GM19455 (cell line): ENCODE data around the gene SRMS.
"Not testable (repeated sequence)": the region's sequence is repeated elsewhere in the genome, so short reads cannot be mapped to it uniquely, and the experiment has no call there.

Experiments used
- ATAC-seq: cut with Tn5 transposase; IDR thresholded peaks from one replicate; pipeline ENCODE4 v1.9.1; 2021; ENCODE audit not compliant: unreplicated experiment

The SRMS gene

DNA sequence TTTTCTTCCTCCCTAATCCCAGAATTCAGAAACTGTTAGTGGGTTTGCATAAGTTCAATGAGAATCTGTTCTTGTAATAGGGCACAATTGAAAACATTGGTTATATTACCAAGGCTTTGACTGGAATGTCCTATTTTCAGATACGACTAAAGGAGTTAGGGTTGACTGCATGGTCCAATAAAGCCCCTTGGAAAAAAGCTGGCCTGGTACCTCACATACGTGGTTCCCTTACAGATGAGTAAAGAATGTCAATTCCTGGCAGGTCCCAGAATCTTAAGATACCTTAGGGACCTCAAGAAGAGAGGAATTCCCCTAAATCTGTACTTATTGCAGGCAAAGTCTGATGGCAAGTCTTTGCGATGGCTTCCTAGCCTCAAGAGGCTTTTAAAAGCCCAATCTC, 22.4 kb downstream of the SRMS start:
- ATAC-seq = no peak

DNA sequence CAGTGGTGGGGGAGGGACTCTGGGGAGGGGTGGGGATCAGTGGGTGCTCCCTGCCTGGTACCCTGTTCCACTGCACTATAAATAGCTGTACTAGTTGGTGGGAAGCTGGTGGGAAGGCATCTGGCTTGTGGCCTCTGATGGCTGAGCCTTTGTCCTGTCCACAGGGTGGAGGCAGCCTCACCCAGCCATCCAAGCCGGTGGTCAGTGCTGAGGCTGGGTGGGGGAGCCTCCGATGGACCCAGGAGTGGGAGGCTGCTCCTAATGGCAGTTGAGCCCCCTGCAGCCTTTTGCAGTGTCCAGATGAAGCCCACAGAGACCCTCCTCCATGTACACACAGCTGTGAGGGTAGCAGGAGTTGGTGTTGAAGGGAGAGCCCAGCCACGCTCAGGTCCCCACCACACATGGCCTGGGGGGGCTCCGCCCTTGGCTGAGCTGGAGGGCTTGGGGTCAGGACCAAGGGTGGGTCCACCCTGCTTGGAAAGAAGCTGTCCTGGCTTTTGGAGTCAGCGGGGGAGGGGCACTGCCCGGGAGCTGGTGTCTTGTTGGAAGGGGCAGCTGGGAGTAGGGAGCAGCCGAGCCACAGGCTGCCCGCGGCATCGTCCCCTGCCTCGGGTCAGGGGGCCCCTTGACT, 24.5 kb downstream of the SRMS start:
- ATAC-seq = no peak

DNA sequence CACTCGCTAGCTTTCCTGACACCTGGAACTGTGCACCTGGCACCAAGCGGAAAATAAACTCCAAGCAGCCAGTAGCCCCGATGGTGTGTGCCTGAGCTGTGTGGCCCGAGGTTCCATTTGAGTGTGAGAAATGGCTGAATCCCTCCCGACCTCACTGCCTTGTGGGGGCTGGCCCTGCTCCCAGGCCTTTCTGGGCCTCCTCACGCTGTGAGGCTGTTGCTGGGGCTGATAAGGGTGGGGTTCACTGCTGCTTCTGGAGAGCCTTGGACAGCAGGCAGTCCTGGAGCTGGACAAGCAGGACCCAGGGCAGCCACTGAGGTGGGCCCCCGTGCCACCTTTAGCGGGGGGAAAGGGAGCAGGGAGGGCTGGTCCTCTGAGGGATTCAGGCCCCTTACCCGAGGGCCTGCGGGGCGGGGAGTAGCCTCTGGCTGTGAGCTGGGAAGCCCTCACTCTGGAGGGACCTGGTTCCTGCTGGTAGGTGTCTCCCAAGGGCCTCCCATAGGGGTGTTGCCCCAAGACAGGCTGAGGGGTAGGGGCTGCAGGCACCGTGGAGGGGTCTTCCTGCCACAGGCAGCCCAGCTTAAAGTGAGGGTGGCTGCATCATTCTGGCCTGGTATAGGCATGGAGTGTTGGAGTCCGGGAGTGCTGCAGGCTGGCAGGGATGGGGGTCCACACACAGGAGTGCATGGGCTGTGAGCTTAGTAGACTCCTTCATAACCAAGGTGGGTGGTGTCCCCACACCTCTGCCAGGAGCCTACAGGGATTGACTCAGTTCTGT, 25.3 kb downstream of the SRMS start:
- no peak for ATAC-seq

DNA sequence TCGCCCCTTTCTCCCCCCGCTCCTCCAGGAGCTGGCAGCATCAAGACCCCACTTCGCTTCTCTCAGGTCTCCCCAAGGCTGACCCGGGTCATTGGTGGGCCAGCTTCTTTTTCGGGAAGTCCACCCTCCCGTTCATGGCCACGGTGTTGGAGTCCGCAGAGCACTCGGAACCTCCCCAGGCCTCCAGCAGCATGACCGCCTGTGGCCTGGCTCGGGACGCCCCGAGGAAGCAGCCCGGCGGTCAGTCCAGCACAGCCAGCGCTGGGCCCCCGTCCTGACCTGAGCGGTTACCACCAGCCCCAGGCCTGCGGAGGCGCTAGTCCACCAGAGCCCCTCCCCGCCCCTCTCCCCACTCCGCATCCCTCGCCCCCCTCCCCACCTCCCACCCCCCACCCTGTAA, 25.9 kb downstream of the SRMS start:
- no peak for ATAC-seq

DNA sequence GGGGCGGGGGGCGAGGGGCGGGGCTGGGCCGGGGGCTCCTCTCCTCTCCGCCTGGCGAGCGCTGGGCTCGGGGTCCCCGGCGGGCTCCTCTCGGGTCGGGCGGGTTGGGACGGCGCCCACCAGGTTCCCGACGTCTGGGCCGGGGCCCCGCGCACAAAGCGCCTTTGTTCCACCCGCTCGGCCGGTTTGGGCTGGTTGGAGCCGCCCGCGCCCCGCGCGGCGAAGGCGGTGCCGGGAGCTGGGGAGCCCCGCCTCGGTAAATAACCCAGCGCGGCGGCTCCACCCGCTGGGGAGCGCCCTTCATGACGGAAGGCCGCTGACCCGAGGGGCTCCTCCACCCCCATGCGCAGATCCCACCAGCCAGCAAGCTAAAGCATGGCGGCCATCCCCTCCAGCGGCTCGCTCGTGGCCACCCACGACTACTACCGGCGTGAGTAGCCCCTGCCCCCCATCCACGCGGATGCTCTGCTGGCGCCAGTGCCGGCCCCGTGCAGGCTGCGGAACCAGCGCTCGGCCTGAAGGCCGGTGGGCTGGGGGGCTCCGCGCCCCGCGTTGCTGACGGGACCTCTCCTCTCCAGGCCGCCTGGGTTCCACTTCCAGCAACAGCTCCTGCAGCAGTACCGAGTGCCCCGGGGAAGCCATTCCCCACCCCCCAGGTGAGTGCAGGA, 26.5 kb downstream of the SRMS start:
- ATAC-seq = peak; percentile 57

DNA sequence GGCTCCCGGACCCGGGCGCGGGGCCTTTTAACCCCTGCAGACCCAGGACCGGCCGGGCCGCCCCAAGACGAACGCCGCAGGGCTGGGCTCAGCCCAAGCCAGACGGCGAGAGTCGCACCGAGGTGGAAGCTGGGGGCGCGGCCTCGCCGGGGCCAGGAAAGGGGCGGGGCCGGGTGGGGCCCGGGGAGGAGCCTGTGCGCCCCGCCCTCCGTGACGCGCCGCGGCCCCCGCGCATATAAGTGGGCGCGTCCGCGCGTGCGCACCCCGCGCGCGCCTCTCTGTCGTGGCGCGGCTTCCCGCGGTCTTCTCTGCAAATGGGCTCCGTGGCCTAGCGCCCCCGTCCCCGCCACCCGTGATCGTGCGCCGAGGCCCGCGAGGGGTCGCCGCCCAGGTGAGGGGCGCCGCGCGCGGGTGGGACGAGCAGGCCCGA, 27.0 kb downstream of the SRMS start, which contains the start of gene PPDPF:
PPDPF (plus strand) TSS at position 262 of the 430 bp plus-strand sequence. CDS start 544 bp downstream, outside the sequence.
- ATAC-seq = peak; percentile 65

DNA sequence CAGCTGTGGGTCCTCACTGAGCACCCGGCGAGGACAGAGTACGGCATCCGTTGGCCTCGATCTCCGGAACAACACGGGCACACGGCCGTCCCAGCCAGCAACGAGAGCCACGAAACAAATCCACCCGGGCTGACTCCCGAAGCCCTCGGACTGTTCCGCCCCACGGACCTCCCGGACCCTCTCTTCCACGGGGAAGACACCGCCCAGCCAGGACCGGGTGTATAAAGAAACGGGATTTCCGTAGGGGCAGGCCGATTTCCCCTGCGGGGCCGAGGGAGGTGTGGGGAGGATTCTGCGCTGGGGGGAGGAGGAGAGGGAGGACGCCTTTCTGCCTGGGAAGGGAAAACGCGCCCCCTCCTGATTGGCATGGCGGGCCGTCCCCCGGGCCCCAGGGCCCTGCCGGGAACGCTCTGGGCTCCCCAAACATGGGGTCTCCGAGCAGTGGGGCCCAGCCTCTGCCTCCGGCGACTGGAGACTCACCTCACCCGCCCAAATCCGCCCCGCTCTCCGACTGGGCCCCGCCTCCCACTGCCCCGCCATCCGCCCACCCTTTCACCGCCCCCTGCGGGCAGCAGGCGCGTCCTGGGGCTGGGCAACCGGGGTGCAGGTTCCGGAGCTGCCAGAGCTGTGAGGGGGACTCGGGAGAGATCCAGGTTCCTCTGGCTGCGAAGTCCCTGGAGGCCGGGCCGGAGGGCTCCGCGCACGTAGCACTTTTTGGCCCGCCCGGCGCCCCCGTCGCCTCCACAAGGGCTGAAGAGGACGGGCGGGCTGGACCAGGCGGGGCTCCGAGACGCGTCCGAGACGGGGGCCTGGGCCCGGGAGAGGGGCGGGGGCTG, 27.7 kb downstream of the SRMS start:
- ATAC-seq = peak; percentile 32

DNA sequence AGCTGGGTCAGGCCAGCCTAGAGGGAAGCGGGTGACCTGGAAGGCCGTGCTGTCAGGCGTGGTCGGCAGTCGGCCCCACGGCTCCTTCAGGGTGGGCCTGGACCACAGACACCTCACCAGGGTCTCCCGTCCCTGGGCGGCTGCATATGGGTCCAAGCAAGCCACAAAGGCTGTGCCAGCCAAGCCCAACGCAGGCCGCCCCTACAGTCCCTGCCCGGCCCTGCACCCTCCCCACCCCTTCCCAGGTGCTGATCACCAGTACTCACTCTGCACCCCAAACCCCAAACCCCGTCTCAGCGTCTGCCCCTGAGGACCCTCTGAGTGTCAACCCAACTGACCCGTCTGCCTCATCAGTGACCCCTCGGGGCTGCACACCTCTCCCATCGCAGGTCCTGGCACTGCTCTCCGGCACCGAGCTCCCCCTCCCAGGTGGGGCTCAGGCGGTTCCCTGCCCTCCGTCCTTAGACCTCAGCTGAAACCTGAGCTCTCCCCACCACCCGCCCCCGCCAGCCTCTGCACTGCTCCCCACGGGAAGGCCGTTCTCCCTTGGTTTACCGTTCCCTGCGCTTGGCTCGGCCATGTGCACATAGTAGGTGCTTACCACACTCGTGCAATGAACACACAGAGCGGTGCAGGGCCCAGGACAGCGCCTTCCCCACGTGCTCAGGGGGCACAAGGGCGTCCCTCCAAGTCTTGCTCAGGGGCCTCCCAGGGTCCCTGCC, 28.4 kb downstream of the SRMS start:
- ATAC-seq = no peak

DNA sequence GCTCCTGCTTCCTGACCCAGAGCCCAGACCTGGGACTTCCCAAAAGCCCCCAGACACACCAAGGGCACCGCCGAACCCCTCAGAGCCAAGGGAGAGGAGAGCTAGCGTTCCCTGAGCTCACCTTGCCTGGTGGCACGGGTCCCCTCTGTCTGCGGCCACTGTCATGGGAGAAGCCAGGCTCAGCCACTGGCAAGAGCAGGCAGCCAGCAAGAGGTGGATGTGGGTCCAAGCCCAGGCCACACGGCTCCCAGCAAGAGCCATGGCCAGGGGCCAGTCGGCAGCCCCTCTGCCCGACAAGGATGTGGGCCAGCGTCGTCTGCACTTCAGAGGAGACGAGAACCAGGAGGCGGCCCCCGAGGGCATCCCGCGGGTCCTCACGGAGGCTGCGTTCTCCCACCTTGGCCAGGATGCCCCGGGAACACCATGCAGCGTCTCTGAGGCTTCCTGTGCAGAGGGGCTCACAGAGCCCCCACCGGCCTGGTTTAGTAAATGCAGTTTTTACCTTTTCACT, 29.1 kb downstream of the SRMS start:
- no peak for ATAC-seq

DNA sequence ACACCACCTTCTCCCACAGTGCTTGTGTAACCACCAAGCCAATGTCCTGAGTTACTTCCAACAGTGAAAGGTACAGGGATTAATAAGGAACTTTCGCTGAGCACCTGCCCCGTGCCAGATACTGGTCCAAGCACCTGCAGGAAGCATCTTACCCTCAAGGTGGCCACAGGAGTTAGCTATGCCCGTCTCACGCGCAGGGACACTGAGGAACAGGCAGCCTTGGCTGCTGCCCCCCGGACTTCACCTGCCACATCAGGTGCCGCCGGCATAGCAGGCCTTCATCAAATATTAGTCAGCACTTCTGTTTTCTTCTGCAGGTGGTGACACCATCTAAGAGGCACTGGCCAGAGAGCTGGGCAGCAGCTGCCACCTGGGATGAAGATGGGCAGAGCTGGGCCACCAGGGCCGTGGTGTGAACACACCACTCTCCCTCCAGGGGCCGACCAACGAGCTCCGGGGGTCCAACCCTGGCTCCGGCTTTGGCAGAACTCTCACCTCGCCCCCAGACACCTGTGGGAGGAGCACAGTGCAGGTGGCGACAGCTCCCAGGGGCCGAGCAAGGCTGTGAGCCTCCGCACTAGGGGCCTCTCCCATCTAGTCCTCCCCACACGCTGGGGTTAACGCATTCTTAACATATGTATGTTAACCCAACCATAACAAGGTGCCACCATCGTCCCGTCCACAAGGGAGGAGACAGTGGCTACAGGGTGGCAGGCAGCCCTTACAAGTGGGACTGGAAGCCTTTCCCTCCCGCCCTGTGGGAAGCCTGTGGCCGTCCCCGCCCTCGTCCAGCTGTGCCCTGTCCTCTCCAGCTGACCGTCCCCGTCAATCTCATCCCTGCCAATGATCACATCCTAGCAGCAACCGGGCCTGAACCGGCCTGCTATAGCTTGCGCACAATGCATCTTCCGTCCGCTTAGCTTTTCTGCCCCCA, 29.9 kb downstream of the SRMS start:
- no peak for ATAC-seq

DNA sequence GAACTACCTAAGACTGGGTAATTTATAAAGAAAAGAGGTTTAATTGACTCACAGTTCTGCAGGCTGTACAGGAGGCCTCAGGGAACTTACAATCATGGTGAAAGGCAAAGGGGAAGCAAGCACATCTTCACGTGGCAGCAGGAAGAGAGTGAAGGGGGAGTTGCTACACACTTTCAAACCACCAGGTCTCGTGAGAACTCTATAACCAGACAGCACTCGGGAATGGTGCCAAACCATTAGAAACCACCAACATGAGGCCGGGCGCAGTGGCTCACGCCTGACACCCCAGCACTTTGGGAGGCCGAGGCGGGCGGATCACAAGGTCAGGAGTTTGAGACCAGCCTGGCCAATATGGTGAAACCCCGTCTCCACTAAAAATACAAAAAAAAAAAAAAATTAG, 33.0 kb downstream of the SRMS start:
- ATAC-seq = not testable (repeated sequence)

DNA sequence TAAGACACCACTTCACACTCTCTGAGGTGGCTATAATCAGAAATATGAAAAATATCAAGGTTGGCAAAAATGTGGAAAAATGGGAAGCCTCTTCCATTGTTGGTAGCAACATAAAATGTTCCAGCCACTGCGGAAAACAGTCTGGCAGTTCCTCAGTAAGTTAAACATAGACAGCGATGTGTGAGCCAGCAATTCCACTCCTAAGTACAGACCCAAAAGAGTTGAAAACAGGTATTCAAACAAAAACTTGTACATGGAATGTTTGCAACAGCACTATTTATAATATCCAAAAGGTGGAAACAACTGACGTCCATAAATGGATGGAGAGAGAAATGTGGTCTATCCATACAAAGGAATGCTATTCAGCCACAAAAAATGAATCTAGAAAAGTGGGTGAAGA, 34.3 kb downstream of the SRMS start:
- no peak for ATAC-seq

DNA sequence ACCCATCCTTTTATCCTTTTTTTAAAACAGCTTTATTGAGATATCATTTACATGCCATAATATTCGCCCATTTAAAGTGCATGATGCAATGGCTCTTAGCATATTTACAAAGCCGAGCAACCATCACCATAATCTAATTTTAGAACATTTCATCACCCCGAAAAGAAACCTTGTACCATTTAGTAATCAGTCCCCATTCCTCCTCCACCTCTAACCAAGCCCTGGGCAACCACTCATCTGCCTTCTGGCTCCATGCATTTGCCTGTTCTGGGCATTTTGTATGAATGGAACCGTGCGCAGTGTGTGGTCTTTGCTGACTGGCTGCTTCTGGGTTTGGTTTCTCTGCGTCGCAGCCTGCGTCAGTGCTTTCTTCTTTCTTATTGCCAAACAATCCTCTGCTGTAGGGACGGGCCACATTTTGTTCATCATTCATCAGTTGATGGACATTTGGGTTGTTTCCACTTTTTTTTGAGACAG, 38.4 kb downstream of the SRMS start:
- ATAC-seq = no peak

DNA sequence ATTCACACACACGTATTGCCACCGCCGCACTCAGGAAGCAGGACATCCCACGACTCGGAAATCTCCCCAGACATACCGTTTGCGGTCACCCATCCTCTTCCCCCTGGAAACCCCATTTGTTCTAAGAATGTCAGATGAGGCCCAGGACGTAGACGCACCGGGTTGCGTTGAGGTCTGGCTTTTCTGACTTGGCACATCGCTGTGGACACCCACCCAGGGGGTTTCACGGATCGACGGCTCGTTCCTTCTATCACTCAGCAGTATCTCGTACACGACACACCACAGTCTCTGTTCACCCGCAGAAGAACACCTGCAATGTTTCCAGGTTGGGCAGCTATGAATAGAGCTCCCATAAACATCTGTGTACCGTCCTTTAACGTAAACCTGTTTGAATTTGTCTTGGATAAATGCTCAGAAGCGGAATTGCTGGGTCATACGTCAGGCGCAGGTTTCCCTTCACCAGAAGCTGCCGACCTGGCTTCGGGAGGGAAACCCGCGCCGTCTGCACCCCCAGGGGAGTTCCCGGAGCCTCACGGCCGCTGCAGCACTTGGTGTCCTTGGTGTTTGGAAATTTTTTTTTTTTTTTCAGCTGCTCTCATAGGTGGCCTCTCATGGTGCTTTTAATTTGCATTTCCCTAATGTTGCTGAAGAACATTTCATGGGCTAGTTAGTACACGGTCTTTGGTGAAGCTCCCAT, 39.3 kb downstream of the SRMS start:
- ATAC-seq = no peak

DNA sequence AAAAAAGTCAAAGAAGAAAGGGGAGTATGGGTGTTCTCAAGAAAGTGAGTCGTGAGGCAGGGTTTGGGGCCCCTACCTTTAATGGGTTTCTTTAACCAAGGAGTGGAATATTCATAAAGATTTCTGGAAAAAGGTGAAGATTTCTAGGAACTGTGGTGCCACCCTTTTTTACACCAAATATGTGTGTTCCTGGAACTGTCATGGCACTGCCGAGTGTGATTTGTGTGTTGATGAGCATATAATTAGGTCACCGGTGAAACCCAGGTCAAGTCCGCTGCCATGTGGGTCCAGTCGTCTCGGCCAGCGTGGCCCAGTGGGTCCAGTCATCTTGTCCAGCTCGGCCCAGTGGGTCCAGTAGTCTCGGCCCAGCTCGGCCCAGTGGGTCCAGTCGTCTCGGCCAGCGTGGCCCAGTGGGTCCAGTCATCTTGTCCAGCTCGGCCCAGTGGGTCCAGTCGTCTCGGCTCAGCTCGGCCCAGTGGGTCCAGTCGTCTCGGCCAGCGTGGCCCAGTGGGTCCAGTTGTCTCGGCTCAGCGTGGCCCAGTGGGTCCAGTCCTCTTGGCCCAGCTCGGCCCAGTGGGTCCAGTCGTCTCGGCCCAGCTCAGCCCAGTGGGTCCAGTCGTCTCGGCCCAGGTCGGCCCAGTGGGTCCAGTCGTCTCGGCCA, 40.3 kb downstream of the SRMS start:
- ATAC-seq = no peak

DNA sequence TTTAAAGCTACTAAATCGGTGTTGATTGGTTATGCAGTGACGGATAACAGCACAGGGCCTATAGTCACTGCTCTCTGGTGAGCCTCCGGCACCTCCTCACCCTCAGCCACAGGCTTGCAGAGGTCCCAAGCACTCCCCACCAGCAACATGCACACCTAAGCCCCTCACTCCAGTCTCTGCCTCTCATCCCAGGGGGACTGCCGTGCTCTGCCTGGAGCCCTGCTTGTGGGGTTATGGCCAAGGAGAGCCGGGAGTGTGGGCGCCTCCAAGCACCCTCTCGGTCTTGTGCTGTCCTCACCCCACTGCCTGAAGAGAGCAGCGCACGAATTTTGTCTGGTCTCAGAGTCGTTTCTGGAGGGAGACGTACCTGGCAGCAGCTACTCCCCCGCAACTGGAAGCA, 41.8 kb downstream of the SRMS start:
- no peak for ATAC-seq

DNA sequence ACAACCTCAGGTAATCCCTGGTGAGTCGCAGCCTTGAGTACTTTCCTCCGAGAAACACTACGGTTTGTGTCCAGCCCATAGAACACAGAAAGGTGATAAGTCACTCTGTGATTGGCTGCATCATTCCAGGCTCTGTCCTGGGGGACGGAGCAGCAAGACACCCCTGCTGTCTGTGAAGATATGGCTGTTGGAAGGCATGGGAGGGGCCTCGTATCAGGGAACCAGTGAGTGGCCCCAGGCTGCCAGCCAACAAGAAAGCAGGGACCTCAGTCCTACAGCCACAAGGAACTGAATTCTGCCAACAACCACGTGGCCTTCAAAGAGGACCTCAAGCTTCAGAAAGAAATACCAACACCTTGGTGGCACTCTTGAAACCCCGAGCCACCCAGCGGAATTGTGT, 42.3 kb downstream of the SRMS start:
- no peak for ATAC-seq

DNA sequence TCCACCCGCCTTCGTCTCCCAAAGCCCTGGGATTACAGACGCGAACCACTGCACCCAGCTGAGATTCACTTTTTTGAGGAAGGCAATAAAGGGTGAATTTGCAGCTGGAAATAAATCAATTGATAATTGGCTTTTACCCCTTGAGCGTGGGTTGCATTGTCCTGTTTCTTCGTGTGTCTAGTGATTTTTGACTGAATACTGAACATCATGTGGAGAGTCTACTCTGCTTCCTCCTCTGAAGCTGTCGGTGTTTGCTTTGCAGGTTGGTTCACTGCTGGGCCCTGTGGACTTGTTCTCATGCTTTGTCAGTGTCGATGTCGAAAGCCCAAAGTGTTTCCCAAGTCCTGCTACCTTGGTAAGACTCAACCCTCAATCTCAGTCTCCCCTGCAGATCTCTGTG, 42.9 kb downstream of the SRMS start:
- no peak for ATAC-seq
